Endothelial cell of umbilical vein (primary cell): ENCODE results near the gene LILRA6. TPM values are rescaled to one million over a fixed set of nuclear protein-coding genes. Genes with fewer than 3 reads are reported as not detected.
"Not testable (repeated sequence)": the region's sequence is repeated elsewhere in the genome, so short reads cannot be mapped to it uniquely, and the experiment has no call there.

Experiments
- BruUV-seq: library from RNA; stranded (reverse); fragments of 400-500 nt; replicated peaks from 2 replicates; lab custom pipeline; 2021; lab: Mats Ljungman, UMichigan
- CTCF ChIA-PET: fragments of 300-600, 350-600 bp; sonication (Branson Sonifier 250); formaldehyde crosslinking; loops from one replicate; lab custom pipeline; 2021; ENCODE audit warnings: antibody characterized with exemption, inconsistent platforms; lab: Charles Lee
- POLR2A ChIA-PET: fragments of 300-600, 350-600 bp; sonication (Branson Sonifier 250); formaldehyde crosslinking; loops from one replicate; lab custom pipeline; 2021; ENCODE audit warnings: antibody characterized with exemption, inconsistent platforms; lab: Charles Lee
- DNase-seq: peaks from one replicate; pipeline ENCODE4 v3.0.0-alpha.2; 2011; ENCODE audit warnings: low read depth, low spot score
- FAIRE-seq: peaks from 2 replicates; lab custom pipeline; 2011; peaks lifted over from hg19 to GRCh38; lab: Jason Lieb, UNC
- H2AFZ ChIP-seq: 2 replicates; pipeline ENCODE4 v1.6.0; 2012; ENCODE audit warnings: low read depth, low read length, control low read depth, inconsistent platforms
- H3K27ac ChIP-seq: 2 replicates; pipeline ENCODE4 v1.5.1; 2011; ENCODE audit warnings: low read depth, mild to moderate bottlenecking, control low read depth, low read length, moderate library complexity; ENCODE audit not compliant: insufficient read depth
- H3K27me3 ChIP-seq, 2 experiments: 2 replicates each; pipeline versions ENCODE4 v1.6.0 to v1.6.1; 2011; ENCODE audit warnings: low read length in 2 of 2, mixed read lengths in 1 of 2; ENCODE audit not compliant: control insufficient read depth in 2 of 2, insufficient read depth in 2 of 2
- H3K36me3 ChIP-seq, 2 experiments: 2 replicates in 1 of 2; 3 replicates in 1 of 2; pipeline ENCODE4 v1.5.1; 2011; ENCODE audit warnings: low read length in 2 of 2, mild to moderate bottlenecking in 1 of 2, moderate library complexity in 1 of 2; ENCODE audit not compliant: control insufficient read depth in 2 of 2, insufficient read depth in 2 of 2; ENCODE audit errors: extremely low read depth in 1 of 2
- H3K4me1 ChIP-seq: 3 replicates; pipeline ENCODE4 v1.5.1; 2011; ENCODE audit warnings: mild to moderate bottlenecking, low read length; ENCODE audit not compliant: control insufficient read depth, insufficient read depth; ENCODE audit errors: extremely low read depth
- H3K4me2 ChIP-seq: 2 replicates; pipeline ENCODE4 v1.6.1; 2011; ENCODE audit warnings: low read length, control low read depth, mixed read lengths; ENCODE audit not compliant: insufficient read depth
- H3K4me3 ChIP-seq, 3 experiments: fragments of 200-600 bp in 1 of 3; sonication (generic), shearing (Covaris generic) in 1 of 3; replicated peaks in 1 of 3; 2 replicates each; pipeline ENCODE4 v1.5.1; 2011 to 2016; ENCODE audit warnings: control low read depth in 3 of 3, low read length in 3 of 3, mild to moderate bottlenecking in 2 of 3, inconsistent platforms in 1 of 3, low read depth in 1 of 3, moderate library complexity in 1 of 3; ENCODE audit not compliant: insufficient read depth in 1 of 3
- H3K79me2 ChIP-seq: 2 replicates; pipeline ENCODE4 v1.6.0; 2012; ENCODE audit warnings: low read length, inconsistent platforms; ENCODE audit not compliant: control insufficient read depth, insufficient read depth
- H3K9ac ChIP-seq: replicated peaks from 2 replicates; pipeline ENCODE3; 2011; ENCODE audit warnings: low read length, control low read depth; ENCODE audit not compliant: insufficient read depth; ENCODE audit errors: extremely low read depth
- H3K9me1 ChIP-seq: replicated peaks from 3 replicates; pipeline ENCODE4 v1.6.0; 2011; ENCODE audit warnings: mild to moderate bottlenecking, low read length; ENCODE audit not compliant: control insufficient read depth, insufficient read depth; ENCODE audit errors: extremely low read depth
- H3K9me3 ChIP-seq: replicated peaks from 2 replicates; pipeline ENCODE4 v1.5.1; 2012; ENCODE audit warnings: low read length, inconsistent platforms; ENCODE audit not compliant: control insufficient read depth, insufficient read depth
- H4K20me1 ChIP-seq: replicated peaks from 2 replicates; pipeline ENCODE3; 2011; ENCODE audit warnings: mild to moderate bottlenecking, low read length; ENCODE audit not compliant: control insufficient read depth, insufficient read depth; ENCODE audit errors: extremely low read depth
- CTCF ChIP-seq, 2 donors: IDR thresholded peaks; 1 replicate in 1 of 2; 2 replicates in 1 of 2; pipeline ENCODE4 v1.5.1; 2011; ENCODE audit warnings: low read length in 2 of 2, mild to moderate bottlenecking in 2 of 2, moderate library complexity in 2 of 2, control low read depth in 1 of 2, inconsistent platforms in 1 of 2, low read depth in 1 of 2; ENCODE audit not compliant: insufficient read depth in 1 of 2; ENCODE audit errors: extremely low read depth in 1 of 2
- EZH2 ChIP-seq: IDR thresholded peaks from 2 replicates; pipeline ENCODE4 v1.6.1; 2012; ENCODE audit warnings: borderline replicate concordance, low read depth, mild to moderate bottlenecking, moderate library complexity, low read length, inconsistent platforms; ENCODE audit not compliant: severe bottlenecking
- FOS ChIP-seq: IDR thresholded peaks from 2 replicates; pipeline ENCODE4 v1.6.1; 2011; ENCODE audit warnings: mild to moderate bottlenecking, low read length, moderate library complexity, borderline replicate concordance; ENCODE audit not compliant: insufficient read depth
- GATA2 ChIP-seq: IDR thresholded peaks from 2 replicates; pipeline ENCODE4 v1.7.0; 2011; ENCODE audit warnings: low read depth, mild to moderate bottlenecking, moderate library complexity, mixed read lengths, low read length; ENCODE audit not compliant: insufficient read length, insufficient read depth
- JUN ChIP-seq: IDR thresholded peaks from 2 replicates; pipeline ENCODE4 v1.6.1; 2011; ENCODE audit warnings: borderline replicate concordance, low read depth; ENCODE audit not compliant: insufficient read length, insufficient read depth
- MAX ChIP-seq: IDR thresholded peaks from 2 replicates; pipeline ENCODE4 v1.6.1; 2011; ENCODE audit not compliant: insufficient read depth, insufficient read length
- MYC ChIP-seq: IDR thresholded peaks from one replicate; pipeline ENCODE4 v1.6.1; 2011; ENCODE audit warnings: mild to moderate bottlenecking, low read depth, low read length
- POLR2A ChIP-seq: IDR thresholded peaks from 2 replicates; pipeline ENCODE4 v1.6.1; 2012; ENCODE audit warnings: low read depth, mild to moderate bottlenecking, control low read depth, low read length
- POLR2AphosphoS5 ChIP-seq: IDR thresholded peaks from 2 replicates; pipeline ENCODE4 v1.6.1; 2012; ENCODE audit warnings: low read depth, mild to moderate bottlenecking, control low read depth, low read length, moderate library complexity; ENCODE audit not compliant: insufficient read depth
- dilution Hi-C: fragments of 300-500 bp; cut with MboI; formaldehyde crosslinking; loops from one replicate; pipeline ENCODE4 v1.15.0; 2019; ENCODE audit warnings: low sequenced_read_pairs; ENCODE audit not compliant: extremely low pct_ligation_motif_present
- intact Hi-C: fragments of 100-400 bp; cut with micrococcal nuclease; formaldehyde crosslinking; loops from one replicate; pipeline ENCODE4 v1.10.0; 2022
- polyA plus RNA-seq, 4 experiments: library from polyadenylated mRNA; depleted of rRNA in 3 of 4; stranded (reverse) in 3 of 4; unstranded in 1 of 4; fragments of >200 nt; gene quantifications; 2 replicates each; pipeline versions ENCODE4 v1.2.1 to v1.2.3, GENCODE V29; 2011 to 2012; ENCODE audit warnings: missing spikeins in 1 of 4
- total RNA-seq: library from RNA; stranded (reverse); gene quantifications from 2 replicates; pipeline ENCODE4 v1.2.3, GENCODE V29; 2021

LILRA6 gene
- total and polyA plus RNA-seq, 2 donors (not counting 3 experiments of a cell fraction or from before 2014, with no cell fraction given): not detected

DNA sequence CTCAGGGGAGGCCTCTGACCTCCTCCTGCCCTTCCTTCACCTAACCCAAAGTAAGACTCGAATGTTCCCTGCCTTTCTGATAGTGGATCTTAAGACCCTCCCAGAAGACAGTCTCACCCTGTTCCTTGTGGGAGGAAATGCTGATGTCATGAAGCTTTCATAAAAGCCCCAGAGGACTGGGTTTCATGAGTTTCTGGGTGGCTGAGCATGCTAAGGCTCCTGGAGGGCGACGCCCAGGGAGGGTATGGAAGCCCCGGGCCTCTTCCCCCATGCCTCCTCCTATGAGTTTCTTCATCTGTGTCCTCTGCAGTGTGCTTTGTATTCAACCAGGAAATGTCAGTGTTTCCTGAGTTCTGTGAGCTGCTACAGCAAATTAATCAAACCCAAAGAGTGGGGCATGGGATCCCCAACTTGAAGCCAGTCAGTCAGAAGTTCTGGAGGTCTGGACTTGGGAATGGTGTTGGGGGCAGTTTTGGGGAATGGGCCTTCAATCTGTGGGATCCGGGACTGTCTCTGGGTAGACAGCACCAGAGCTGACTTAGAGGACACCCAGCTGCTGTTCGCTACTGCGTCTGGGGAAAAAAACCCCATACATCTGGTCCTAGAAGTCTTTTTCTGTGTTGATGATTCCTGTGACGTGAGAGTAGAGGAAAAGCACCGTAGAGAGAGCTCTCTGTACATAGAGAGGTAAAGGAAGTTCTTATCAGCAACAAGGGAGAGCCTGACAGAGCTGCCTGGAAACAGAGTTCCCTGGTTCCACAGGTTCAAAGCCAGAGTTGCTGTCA lies 40.3 kb upstream of the LILRA6 start:
- dilution Hi-C loops: no loop called here
- no peak overlapping the region for H2AFZ ChIP-seq
- H3K4me3 ChIP-seq: no peak overlapping the region
- ChIA-PET CTCF (no interaction called here), POLR2A (no interaction called here)
- H3K79me2 ChIP-seq: no peaks in the 10 kb centered on the region
- no peaks in the 10 kb centered on the region for H4K20me1 ChIP-seq
- H3K9me3 ChIP-seq: no peaks in the 10 kb centered on the region
- BruUV-seq: no TSS peak
- H3K27ac ChIP-seq: no peak overlapping the region
- H3K9ac ChIP-seq: no peak overlapping the region
- peaks cover 3 to 6% of the 10 kb centered on the region in 2 experiments for H3K27me3 ChIP-seq
- TF ChIP-seq MYC: no peak
- no peak for TF ChIP-seq CTCF (IDR thresholded peaks at IDR 0.05; ENCODE audit: extremely low read depth in 1 of 2, insufficient read depth in 1 of 2, low read depth in 1 of 2, low read length in 2 of 2)
- no peak for TF ChIP-seq JUN
- TF ChIP-seq MAX: no peak
- TF ChIP-seq FOS: no peak
- no peak for TF ChIP-seq POLR2AphosphoS5
- TF ChIP-seq POLR2A: no peak
- no peak for TF ChIP-seq EZH2
- TF ChIP-seq GATA2: no peak
- DNase-seq (no peak), FAIRE-seq (no peak)
- no peaks in the 10 kb centered on the region for H3K9me1 ChIP-seq
- intact Hi-C loops: no loop called here
- no peaks in the 10 kb centered on the region for H3K4me1 ChIP-seq
- H3K36me3 ChIP-seq: no peaks in the 10 kb centered on the region
- no peak overlapping the region for H3K4me2 ChIP-seq

DNA sequence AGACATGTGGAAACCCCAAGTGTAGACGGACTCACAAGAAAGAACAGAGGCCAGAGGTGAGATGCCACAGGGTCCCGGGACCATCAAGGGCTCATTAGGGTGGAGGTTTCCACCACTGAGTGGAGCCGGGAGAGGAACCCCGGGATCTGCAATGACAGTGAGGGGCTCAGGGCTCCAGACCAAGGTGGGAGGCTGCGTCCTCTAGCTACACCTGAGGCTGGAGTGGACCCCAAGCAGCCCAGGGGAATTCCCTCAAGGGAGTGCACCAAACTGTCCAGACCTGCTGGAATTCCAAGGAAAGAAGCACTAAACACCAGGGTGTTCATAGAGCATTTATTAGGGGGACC lies 39.1 kb upstream of the LILRA6 start:
- dilution Hi-C loops, H3K9me1 ChIP-seq, H2AFZ ChIP-seq, H3K27ac ChIP-seq, H3K9ac ChIP-seq, intact Hi-C loops, H3K9me3 ChIP-seq, H3K79me2 ChIP-seq, H3K36me3 ChIP-seq, CTCF ChIA-PET, BruUV-seq, H3K4me1 ChIP-seq, H4K20me1 ChIP-seq, H3K27me3 ChIP-seq, POLR2A ChIA-PET, FAIRE-seq, DNase-seq, H3K4me2 ChIP-seq, H3K4me3 ChIP-seq: not testable (repeated sequence)
